Fibroblast of villous mesenchyme (primary cell): ENCODE results near the gene PLAAT5. TPM values are rescaled to one million over a fixed set of nuclear protein-coding genes. Genes with fewer than 3 reads are reported as not detected.

ENCODE experiments used
- DNase-seq: peaks from one replicate; pipeline ENCODE4 v3.0.0-alpha.2; 2010; ENCODE audit warnings: low read depth
- H3K4me3 ChIP-seq: 2 replicates; pipeline ENCODE4 v1.5.1; 2011; ENCODE audit warnings: low read depth, mild to moderate bottlenecking, low read length
- total RNA-seq: library from RNA; depleted of rRNA; stranded (reverse); fragments of >200 nt; gene quantifications from 2 replicates; pipeline ENCODE4 v1.2.3, GENCODE V29; 2012
- TF ChIP-seq, protein P1 (sequence below): IDR thresholded peaks from 2 replicates; pipeline ENCODE4 v1.5.1; 2012; ENCODE audit warnings: low read depth, mild to moderate bottlenecking, low read length; ENCODE audit not compliant: insufficient read depth

Gene PLAAT5
- total RNA-seq, 1 donor: not detected

- no peak overlapping the region for H3K4me3 ChIP-seq
- TF ChIP-seq, protein P1, sequence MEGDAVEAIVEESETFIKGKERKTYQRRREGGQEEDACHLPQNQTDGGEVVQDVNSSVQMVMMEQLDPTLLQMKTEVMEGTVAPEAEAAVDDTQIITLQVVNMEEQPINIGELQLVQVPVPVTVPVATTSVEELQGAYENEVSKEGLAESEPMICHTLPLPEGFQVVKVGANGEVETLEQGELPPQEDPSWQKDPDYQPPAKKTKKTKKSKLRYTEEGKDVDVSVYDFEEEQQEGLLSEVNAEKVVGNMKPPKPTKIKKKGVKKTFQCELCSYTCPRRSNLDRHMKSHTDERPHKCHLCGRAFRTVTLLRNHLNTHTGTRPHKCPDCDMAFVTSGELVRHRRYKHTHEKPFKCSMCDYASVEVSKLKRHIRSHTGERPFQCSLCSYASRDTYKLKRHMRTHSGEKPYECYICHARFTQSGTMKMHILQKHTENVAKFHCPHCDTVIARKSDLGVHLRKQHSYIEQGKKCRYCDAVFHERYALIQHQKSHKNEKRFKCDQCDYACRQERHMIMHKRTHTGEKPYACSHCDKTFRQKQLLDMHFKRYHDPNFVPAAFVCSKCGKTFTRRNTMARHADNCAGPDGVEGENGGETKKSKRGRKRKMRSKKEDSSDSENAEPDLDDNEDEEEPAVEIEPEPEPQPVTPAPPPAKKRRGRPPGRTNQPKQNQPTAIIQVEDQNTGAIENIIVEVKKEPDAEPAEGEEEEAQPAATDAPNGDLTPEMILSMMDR: no peak
- peak; percentile 39 for DNase-seq
These were observed 2.2 kb downstream of the PLAAT5 start for GRCh38 chr11:63488789-63489188.

DNA sequence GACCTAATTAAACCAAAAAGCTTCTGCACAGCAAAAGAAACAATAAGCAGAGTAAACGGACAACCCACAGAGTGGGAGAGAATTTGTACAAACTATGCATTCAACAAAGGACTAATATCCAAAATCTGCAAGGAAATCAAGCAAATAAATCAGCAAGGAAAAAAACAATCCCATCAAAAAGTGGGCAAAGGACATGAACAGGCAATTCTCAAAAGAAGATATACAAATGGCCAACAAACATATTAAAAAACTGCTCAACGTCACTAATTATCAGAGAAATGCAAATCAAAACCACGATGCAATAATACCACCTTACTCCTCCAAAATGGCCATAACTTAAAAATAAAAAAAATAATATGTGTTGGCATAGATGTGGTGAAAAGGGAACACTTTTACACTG is 5.2 kb downstream of the PLAAT5 start:
- DNase-seq: no peak
- H3K4me3 ChIP-seq: no peak overlapping the region
- TF ChIP-seq, protein P1: no peak

GRCh38 chr11:63480039-63480438 is 10.9 kb downstream of the PLAAT5 start:
- DNase-seq: no peak
- TF ChIP-seq, protein P1: no peak
- H3K4me3 ChIP-seq: no peak overlapping the region

DNA sequence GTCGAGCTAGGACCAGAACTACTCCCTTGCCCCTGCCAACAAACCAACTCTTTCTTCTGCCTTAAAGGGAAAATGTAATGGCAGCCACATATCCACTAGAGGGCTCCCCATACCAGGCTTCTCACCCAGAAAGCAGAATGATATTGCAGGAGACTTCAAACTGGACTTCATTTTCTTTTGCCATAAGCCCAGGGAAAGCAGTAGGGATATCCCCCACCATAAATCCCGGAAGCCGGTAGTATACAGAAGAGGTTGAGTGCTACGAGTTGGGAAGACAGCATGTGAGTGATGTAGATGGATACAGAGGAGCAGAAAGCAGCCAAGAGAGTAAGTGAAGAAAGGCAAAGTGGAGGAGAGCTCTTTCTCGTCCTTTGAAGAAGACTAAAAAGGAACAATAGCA is 12.1 kb downstream of the PLAAT5 start:
- DNase-seq: peak; percentile 88
- H3K4me3 ChIP-seq: no peak overlapping the region
- TF ChIP-seq, protein P1: peak; percentile 96

DNA sequence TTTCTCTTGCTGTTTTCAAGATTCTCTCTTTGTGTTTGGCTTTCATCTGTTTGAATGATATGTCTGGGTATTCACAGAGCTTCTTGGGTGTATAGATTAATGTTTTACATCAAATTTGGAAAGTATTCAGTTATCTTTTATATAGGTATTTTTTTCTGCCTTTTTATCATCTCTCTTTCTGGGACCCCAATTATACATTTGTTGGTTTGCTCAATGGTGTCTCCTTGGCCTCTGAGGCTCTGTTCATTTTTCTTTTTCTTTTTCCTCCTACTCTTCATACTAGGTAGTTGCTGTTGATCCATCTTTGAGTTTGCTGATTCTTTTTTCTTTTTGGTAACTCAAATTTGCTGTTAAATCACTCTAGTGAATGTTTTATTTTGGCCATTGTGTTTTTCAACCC is 14.3 kb downstream of the PLAAT5 start:
- H3K4me3 ChIP-seq: no peak overlapping the region
- TF ChIP-seq, protein P1: no peak
- DNase-seq: no peak

DNA sequence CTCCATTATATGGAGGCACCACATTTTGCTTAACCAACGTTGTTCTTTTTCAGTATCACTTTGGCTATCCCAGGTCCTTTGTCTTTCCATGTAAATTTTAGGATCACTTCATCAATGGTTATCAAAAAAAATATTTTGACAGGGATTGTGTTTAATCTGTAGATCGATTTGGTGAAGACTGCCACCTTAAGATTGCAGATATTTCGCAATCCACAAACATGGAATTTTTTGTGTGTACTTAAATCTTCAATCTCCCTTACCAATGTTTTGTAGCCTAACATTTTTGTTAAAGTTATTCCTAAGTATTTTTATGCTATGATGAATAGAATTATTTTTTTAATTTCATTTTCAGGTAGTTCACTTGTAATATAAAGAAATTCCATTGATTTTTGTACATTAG is 18.6 kb downstream of the PLAAT5 start:
- TF ChIP-seq, protein P1: no peak

DNA sequence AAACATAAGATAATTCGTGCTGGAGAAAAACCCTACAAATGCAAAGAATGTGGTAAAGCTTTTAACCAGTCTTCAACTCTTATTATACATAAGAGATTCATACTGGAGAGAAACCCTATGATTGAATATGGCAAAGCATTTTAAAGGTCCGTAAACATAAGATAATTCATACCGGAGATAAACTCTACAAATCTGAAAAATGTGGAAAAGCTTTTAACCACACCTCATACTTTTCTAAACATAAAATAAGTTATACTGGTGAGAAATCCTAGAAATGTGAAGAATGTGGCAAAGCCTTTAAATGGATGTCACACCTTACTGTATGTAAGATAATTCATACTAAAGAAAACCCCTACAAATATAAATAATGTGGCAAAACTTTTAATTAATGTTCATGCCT is 20.7 kb downstream of the PLAAT5 start:
- no peak for DNase-seq
- TF ChIP-seq, protein P1: no peak
- no peak overlapping the region for H3K4me3 ChIP-seq

More for the DNA sequence above, 18.6 kb downstream of the PLAAT5 start:
- no peak overlapping the region for H3K4me3 ChIP-seq
- DNase-seq: no peak
